K562 (cell line): ENCODE results near the gene DGCR2. TPM values are rescaled to one million over a fixed set of nuclear protein-coding genes. Genes with fewer than 3 reads are reported as not detected.
A peak's percentile ranks its signal among the peaks of the same experiment; 100 is the strongest.

Experiments
- ATAC-seq: fragments of 200-7000 bp; cut with Tn5 transposase; 3 replicates; pipeline ENCODE4 v1.9.1; 2020; ENCODE audit warnings: moderate library complexity
- BruUV-seq: library from RNA; stranded (reverse); fragments of 400-500 nt; replicated peaks from 2 replicates; lab custom pipeline; 2021; lab: Mats Ljungman, UMichigan
- CTCF ChIA-PET: fragments of 300-600 bp; formaldehyde crosslinking; extraction: SDS; loops from one replicate; lab custom pipeline; 2021; ENCODE audit warnings: low intra/inter-chr PET ratio; lab: Yijun Ruan, JAX
- POLR2A ChIA-PET: fragments of 300-600, 350-650 bp; sonication (Branson Sonifier 250); formaldehyde crosslinking; extraction: SDS; loops from one replicate; lab custom pipeline; 2021; ENCODE audit warnings: antibody characterized with exemption, inconsistent platforms; lab: Yijun Ruan, JAX
- DNase-seq, 4 experiments: peaks; one replicate each; pipeline versions ENCODE4 v3.0.0 to v3.0.0-alpha.2; 2011 to 2018; ENCODE audit warnings: low spot score in 3 of 4, mixed read lengths in 3 of 4; ENCODE audit errors: extremely low read depth in 1 of 4
- FAIRE-seq: peaks from 2 replicates; lab custom pipeline; 2011; peaks lifted over from hg19 to GRCh38; lab: Jason Lieb, UNC
- H2AFZ ChIP-seq: 2 replicates; pipeline ENCODE4 v1.6.0; 2011; ENCODE audit warnings: low read depth, low read length, control low read depth, inconsistent platforms
- H3K27ac ChIP-seq: fragments of 200-600 bp; 3 replicates; pipeline ENCODE4 v1.8.0; 2011; ENCODE audit warnings: low read depth, mild to moderate bottlenecking, control low read depth, inconsistent platforms, low read length, moderate library complexity, mixed read lengths; ENCODE audit errors: extremely low read depth
- H3K27me3 ChIP-seq, 2 experiments: fragments of 300-600 bp in 1 of 2; 2 replicates in 1 of 2; 3 replicates in 1 of 2; pipeline versions ENCODE4 v1.6.0 to v1.8.0; 2011; ENCODE audit warnings: inconsistent platforms in 2 of 2, low read length in 2 of 2, mild to moderate bottlenecking in 1 of 2, mixed read lengths in 1 of 2, moderate library complexity in 1 of 2; ENCODE audit not compliant: control insufficient read depth in 2 of 2, insufficient read depth in 2 of 2
- H3K36me3 ChIP-seq: fragments of 300-600 bp; 3 replicates; pipeline ENCODE4 v1.8.0; 2011; ENCODE audit warnings: mild to moderate bottlenecking, low read length, inconsistent platforms; ENCODE audit not compliant: control insufficient read depth, insufficient read depth
- H3K4me1 ChIP-seq, 2 experiments: fragments of 200-600 bp in 1 of 2; replicated peaks in 1 of 2; 2 replicates in 1 of 2; 3 replicates in 1 of 2; pipeline versions ENCODE4 v1.5.1 to v1.8.0; 2011; ENCODE audit warnings: inconsistent platforms in 2 of 2, low read length in 2 of 2, mild to moderate bottlenecking in 1 of 2, mixed read lengths in 1 of 2, moderate library complexity in 1 of 2; ENCODE audit not compliant: control insufficient read depth in 2 of 2, insufficient read depth in 2 of 2
- H3K4me2 ChIP-seq: 2 replicates; pipeline ENCODE4 v1.6.1; 2011; ENCODE audit warnings: low read length, control low read depth, inconsistent platforms, mixed read lengths; ENCODE audit not compliant: insufficient read depth
- H3K4me3 ChIP-seq: fragments of 200-600 bp; sonication (generic), shearing (Covaris generic); 2 replicates; pipeline ENCODE4 v1.5.1; 2016; ENCODE audit warnings: control low read depth, inconsistent platforms
- H3K79me2 ChIP-seq: fragments of 200-600 bp; 3 replicates; pipeline ENCODE4 v1.8.0; 2011; ENCODE audit warnings: low read length, inconsistent platforms; ENCODE audit not compliant: control insufficient read depth, insufficient read depth
- H3K9ac ChIP-seq, 2 experiments: 2 replicates each; pipeline versions ENCODE4 v1.6.0 to v1.6.1; 2011; ENCODE audit warnings: low read depth in 2 of 2, low read length in 2 of 2, control low read depth in 1 of 2, inconsistent platforms in 1 of 2, mild to moderate bottlenecking in 1 of 2, mixed read lengths in 1 of 2; ENCODE audit not compliant: insufficient read depth in 1 of 2
- H3K9me1 ChIP-seq: one replicate; pipeline ENCODE4 v1.6.0; 2011; ENCODE audit warnings: inconsistent platforms, mild to moderate bottlenecking, low read length, moderate library complexity; ENCODE audit not compliant: control insufficient read depth, insufficient read depth
- H3K9me3 ChIP-seq: replicated peaks from 2 replicates; pipeline ENCODE4 v1.5.1; 2011; ENCODE audit warnings: low read depth, low read length, inconsistent platforms; ENCODE audit not compliant: control insufficient read depth, insufficient read depth
- H4K20me1 ChIP-seq: replicated peaks from 2 replicates; pipeline ENCODE4 v1.6.1; 2011; ENCODE audit warnings: low read length, inconsistent platforms, mixed read lengths; ENCODE audit not compliant: control insufficient read depth, insufficient read depth
- ARID4B ChIP-seq: sonication (generic); formaldehyde crosslinking; IDR thresholded peaks from 2 replicates; pipeline ENCODE4 v1.8.0; 2022; ENCODE audit warnings: mild to moderate bottlenecking, missing genetic modification reagents
- FOXP4 ChIP-seq: sonication (generic); formaldehyde crosslinking; IDR thresholded peaks from 2 replicates; pipeline ENCODE4 v1.8.0; 2022; ENCODE audit warnings: mild to moderate bottlenecking, missing genetic modification reagents, borderline replicate concordance
- KLF13 ChIP-seq: fragments of 450-650 bp; IDR thresholded peaks from 2 replicates; pipeline ENCODE4 v1.6.1; 2016; ENCODE audit warnings: missing genetic modification characterization, low read depth, mild to moderate bottlenecking, missing compliant biosample characterization, moderate library complexity, borderline replicate concordance
- NFE2 ChIP-seq: IDR thresholded peaks from 2 replicates; pipeline ENCODE4 v1.6.1; 2014; ENCODE audit warnings: antibody characterized with exemption, low read depth
- PCBP2 ChIP-seq: fragments of 200-400 bp; formaldehyde crosslinking; IDR thresholded peaks from 2 replicates; pipeline ENCODE4 v1.6.1; 2018; ENCODE audit warnings: low read length, low read depth, mild to moderate bottlenecking, moderate library complexity; ENCODE audit not compliant: poor library complexity, severe bottlenecking
- RBM15 ChIP-seq: fragments of 200-400 bp; formaldehyde crosslinking; IDR thresholded peaks from 2 replicates; pipeline ENCODE4 v1.6.1; 2018; ENCODE audit warnings: mild to moderate bottlenecking, low read length, moderate library complexity; ENCODE audit not compliant: insufficient read depth
- SRSF3 ChIP-seq: fragments of 200-400 bp; formaldehyde crosslinking; IDR thresholded peaks from 2 replicates; pipeline ENCODE4 v1.6.1; 2016; ENCODE audit warnings: mild to moderate bottlenecking, low read length, moderate library complexity; ENCODE audit not compliant: insufficient read depth
- TEAD4 ChIP-seq, 2 experiments: sonication (generic) in 1 of 2; formaldehyde crosslinking in 1 of 2; IDR thresholded peaks; 2 replicates each; pipeline versions ENCODE4 v1.6.1 to v1.8.0; 2012 to 2022; ENCODE audit warnings: borderline replicate concordance in 1 of 2, inconsistent platforms in 1 of 2, low read length in 1 of 2, mild to moderate bottlenecking in 1 of 2, missing genetic modification reagents in 1 of 2
- TSC22D4 ChIP-seq: fragments of 450-650 bp; IDR thresholded peaks from 2 replicates; pipeline ENCODE4 v1.6.1; 2016; ENCODE audit warnings: missing genetic modification characterization, missing biosample characterization, control low read depth
- XRCC4 ChIP-seq: IDR thresholded peaks from one replicate; pipeline ENCODE4 v1.6.1; 2011; ENCODE audit not compliant: insufficient read depth, insufficient read length; ENCODE audit errors: extremely low read depth
- ZBTB12 ChIP-seq: fragments of 250-450 bp; sonication (Bioruptor Pico); IDR thresholded peaks from 2 replicates; pipeline ENCODE4 v1.4.0; 2020
- ZNF511 ChIP-seq: sonication (generic); formaldehyde crosslinking; IDR thresholded peaks from 2 replicates; pipeline ENCODE4 v1.8.0; 2022; ENCODE audit warnings: mild to moderate bottlenecking, missing genetic modification reagents
- ZNF717 ChIP-seq: fragments of 250-450 bp; sonication (Bioruptor Pico); IDR thresholded peaks from 2 replicates; pipeline ENCODE4 v1.5.0; 2021
- WGBS: fragments of 100-300 bp; shearing (Covaris generic); methylation state at CpG from one replicate; pipeline ENCODE4 v1.1.6; 2016; ENCODE audit warnings: low coverage, mixed read lengths; ENCODE audit not compliant: insufficient coverage; ENCODE audit errors: missing lambda C conversion rate; 5-methylcytosine and 5-hydroxymethylcytosine counted together
- in situ Hi-C: fragments of 300-500 bp; cut with MboI; formaldehyde crosslinking; loops from 4 replicates; pipeline ENCODE4 v1.15.0; 2018; ENCODE audit warnings: inconsistent platforms, mixed read lengths
- intact Hi-C: fragments of 100-400 bp; cut with micrococcal nuclease; formaldehyde crosslinking; loops from 2 replicates; pipeline ENCODE4 v1.14.2; 2022
- polyA plus RNA-seq, 8 experiments: library from polyadenylated mRNA; depleted of rRNA in 4 of 8; stranded (reverse) in 5 of 8; unstranded in 3 of 8; fragments of >200 nt; fragmentation: Nextera tagmentation in 2 of 8; fragmentation: Illumina TruSeq in 1 of 8; extraction: Ambion mirVana in 2 of 8; extraction: Trizol in 1 of 8; gene quantifications; 2 replicates each; pipeline versions ENCODE4 v1.2.1 to v1.2.3, GENCODE V29; 2011 to 2014; ENCODE audit warnings: inconsistent platforms in 1 of 8, missing spikeins in 1 of 8
- total RNA-seq, 7 experiments: library from RNA; depleted of rRNA in 6 of 7; stranded (reverse); fragments of >200 nt in 6 of 7; fragmentation: Illumina TruSeq in 2 of 7; extraction: Trizol in 2 of 7; gene quantifications; 2 replicates each; pipeline versions ENCODE4 v1.2.1 to v1.2.3, GENCODE V29; 2011 to 2021; ENCODE audit warnings: low replicate concordance in 1 of 7

The DGCR2 gene
- total and polyA plus RNA-seq, 9 of the 15 experiments (the other 6 are each of a cell fraction or from before 2014, with no cell fraction given): 0.69 to 101 (median 56.4) TPM

- Histone ChIP-seq H3K4me1 (peaks cover 0 to 16% of the 10 kb centered on the region in 2 experiments; a peak in 1 of 5 replicates), H4K20me1 (peaks cover 35% of the 10 kb centered on the region), H3K27me3 (peaks cover 67 to 86% of the 10 kb centered on the region in 2 experiments), H3K9me3 (no peaks in the 10 kb centered on the region), H3K9ac (peak overlapping the region in 1 of 2 experiments; percentile 21; a peak in 1 of 4 replicates), H3K4me2 (no peak overlapping the region), H3K4me3 (no peak overlapping the region), H2AFZ (no peak overlapping the region), H3K36me3 (no peaks in the 10 kb centered on the region), H3K9me1 (no peaks in the 10 kb centered on the region), H3K27ac (no peak overlapping the region), H3K79me2 (no peaks in the 10 kb centered on the region)
- ChIA-PET CTCF (no interaction called here), POLR2A (no interaction called here)
- no TSS peak for BruUV-seq
- in situ Hi-C loops (loop anchor here (25.0 kb wide), 1 partner anchor 204 kb away; no protein-coding TSS in a partner anchor), intact Hi-C loops (no loop called here)
- DNase-seq (no peak), ATAC-seq (no peak), FAIRE-seq (no peak)
- 2% methylated on average over 7 of the region's 7 CpGs for WGBS
- 0 out of 2 replicates have a peak, but pooled peaks have one; percentile 45 for TF ChIP-seq ZNF511 (CRISPR knock-in tag)
- no peak for TF ChIP-seq NFE2
- TF ChIP-seq SRSF3: 0 out of 2 replicates have a peak, but pooled peaks have one; percentile 5
- no peak for TF ChIP-seq XRCC4
- no peak for TF ChIP-seq ARID4B (CRISPR knock-in tag)
- no peak for TF ChIP-seq TSC22D4
- no peak for TF ChIP-seq KLF13 (tag)
- no peak for TF ChIP-seq ZBTB12
- TF ChIP-seq RBM15: no peak
- no peak for TF ChIP-seq PCBP2
- TF ChIP-seq FOXP4 (CRISPR knock-in tag): 0 out of 2 replicates have a peak, but pooled peaks have one; percentile 61
- TF ChIP-seq TEAD4 (IDR thresholded peaks at IDR 0.05; ENCODE audit: low read length): no peak
- no peak for TF ChIP-seq TEAD4 (CRISPR knock-in tag; IDR thresholded peaks at IDR 0.05; ENCODE audit: borderline replicate concordance)
- TF ChIP-seq ZNF717 (CRISPR knock-in tag): no peak
Measured at GRCh38 chr22:18991138-18991432, 131.1 kb downstream of the DGCR2 start.
